ENCODE measurements around the gene PTPN2. TPM values are rescaled to one million over a fixed set of nuclear protein-coding genes. Genes with fewer than 3 reads are reported as not detected.

The PTPN2 gene
- polyA plus RNA-seq, 1 donor from 2014 or later, result 45.7 TPM

- no peak for TF ChIP-seq EP300 (conservative IDR thresholded peaks at IDR 0.05; ENCODE audit: poor library complexity, severe bottlenecking)
- H3K4me3 ChIP-seq (ENCODE audit: low read length), result no peak overlapping the region
- H3K27me3 ChIP-seq (ENCODE audit: insufficient read depth, low read depth, low read length), result no peaks in the 10 kb centered on the region
- no peak overlapping the region for H3K27ac ChIP-seq (ENCODE audit: low read length)
- no peak overlapping the region for H3K9ac ChIP-seq (ENCODE audit: low read length)
- no peaks in the 10 kb centered on the region for H3K36me3 ChIP-seq (ENCODE audit: insufficient read depth, low read length)
- no peaks in the 10 kb centered on the region for H3K79me2 ChIP-seq (replicated peaks; ENCODE audit: insufficient read depth, low read length)
- H3F3A ChIP-seq (ENCODE audit: insufficient read depth, low read length, poor library complexity, severe bottlenecking), result no peaks in the 10 kb centered on the region
- H3K9me2 ChIP-seq (ENCODE audit: insufficient read depth, low read length), result no peaks in the 10 kb centered on the region
- H2AFZ ChIP-seq (ENCODE audit: low read depth, low read length), result no peak overlapping the region
- H4K20me1 ChIP-seq (ENCODE audit: insufficient read depth), result no peaks in the 10 kb centered on the region
- H3K9me3 ChIP-seq (ENCODE audit: low read length), result no peaks in the 10 kb centered on the region
- no peak overlapping the region for H3K4me2 ChIP-seq (ENCODE audit: low read length)
Measured at GRCh38 chr18:12751503-12751884, 132.5 kb downstream of the PTPN2 start.

DNA sequence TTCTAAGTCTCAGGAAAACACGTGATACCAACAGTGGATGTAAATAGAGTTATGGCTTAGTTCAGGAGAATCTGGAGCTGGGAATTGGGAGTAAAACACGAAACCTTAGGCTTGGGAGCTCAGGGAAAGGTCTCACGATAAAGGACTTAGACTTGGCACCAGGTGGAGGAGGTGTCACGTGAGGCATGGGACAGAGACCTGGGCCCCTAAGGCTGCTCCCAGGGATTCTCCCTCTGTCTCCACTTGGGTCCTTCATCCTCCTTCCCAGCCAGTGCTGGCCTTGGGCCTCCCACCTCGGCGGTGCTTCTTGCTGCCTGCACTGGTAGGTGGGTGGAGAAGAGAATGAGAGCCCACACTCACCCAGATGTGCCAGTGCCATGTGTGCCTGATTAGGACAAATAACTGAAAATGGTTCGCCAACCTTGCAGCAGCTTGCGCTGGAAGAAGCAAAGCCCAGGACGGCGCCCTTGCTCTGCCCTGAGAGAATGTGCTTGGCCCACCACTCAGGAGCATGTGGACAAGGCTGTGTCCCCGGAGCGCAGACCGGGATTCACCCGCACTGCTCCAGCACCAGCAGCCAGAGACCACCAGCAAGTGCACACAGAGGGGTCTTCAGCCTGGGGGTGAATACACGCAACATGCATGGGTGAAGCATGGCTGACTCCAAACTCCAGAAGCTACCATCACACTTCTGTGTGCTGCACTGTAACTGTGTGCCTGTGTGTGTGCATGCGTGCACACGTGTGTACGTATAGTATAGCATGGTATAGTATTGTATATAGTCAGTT is 133.1 kb downstream of the PTPN2 start:
- Histone ChIP-seq H3K9ac (ENCODE audit: low read length) (no peak overlapping the region), H2AFZ (ENCODE audit: low read depth, low read length) (no peak overlapping the region), H3K9me3 (ENCODE audit: low read length) (no peaks in the 10 kb centered on the region), H3F3A (ENCODE audit: insufficient read depth, low read length, poor library complexity, severe bottlenecking) (no peaks in the 10 kb centered on the region), H3K36me3 (ENCODE audit: insufficient read depth, low read length) (no peaks in the 10 kb centered on the region), H4K20me1 (ENCODE audit: insufficient read depth) (no peaks in the 10 kb centered on the region), H3K4me3 (ENCODE audit: low read length) (no peak overlapping the region), H3K9me2 (ENCODE audit: insufficient read depth, low read length) (no peaks in the 10 kb centered on the region), H3K27ac (ENCODE audit: low read length) (no peak overlapping the region), H3K4me2 (ENCODE audit: low read length) (no peak overlapping the region), H3K27me3 (ENCODE audit: insufficient read depth, low read depth, low read length) (no peaks in the 10 kb centered on the region), H3K79me2 (replicated peaks; ENCODE audit: insufficient read depth, low read length) (no peaks in the 10 kb centered on the region)
- TF ChIP-seq CTCF (IDR thresholded peaks at IDR 0.05; ENCODE audit: poor library complexity, severe bottlenecking) (no peak), EZH2 (IDR thresholded peaks at IDR 0.05; ENCODE audit: borderline replicate concordance, insufficient read depth, low read length, poor library complexity, severe bottlenecking) (no peak), SMC3 (conservative IDR thresholded peaks at IDR 0.05; ENCODE audit: poor library complexity) (no peak), POLR2AphosphoS5 (IDR thresholded peaks at IDR 0.05) (no peak), EP300 (conservative IDR thresholded peaks at IDR 0.05; ENCODE audit: poor library complexity, severe bottlenecking) (no peak), RAD21 (conservative IDR thresholded peaks at IDR 0.05) (no peak), MXI1 (conservative IDR thresholded peaks at IDR 0.05; ENCODE audit: poor library complexity, severe bottlenecking) (no peak), TAF1 (IDR thresholded peaks at IDR 0.05; ENCODE audit: low read depth) (no peak)
- TF ChIP-seq, protein P1, sequence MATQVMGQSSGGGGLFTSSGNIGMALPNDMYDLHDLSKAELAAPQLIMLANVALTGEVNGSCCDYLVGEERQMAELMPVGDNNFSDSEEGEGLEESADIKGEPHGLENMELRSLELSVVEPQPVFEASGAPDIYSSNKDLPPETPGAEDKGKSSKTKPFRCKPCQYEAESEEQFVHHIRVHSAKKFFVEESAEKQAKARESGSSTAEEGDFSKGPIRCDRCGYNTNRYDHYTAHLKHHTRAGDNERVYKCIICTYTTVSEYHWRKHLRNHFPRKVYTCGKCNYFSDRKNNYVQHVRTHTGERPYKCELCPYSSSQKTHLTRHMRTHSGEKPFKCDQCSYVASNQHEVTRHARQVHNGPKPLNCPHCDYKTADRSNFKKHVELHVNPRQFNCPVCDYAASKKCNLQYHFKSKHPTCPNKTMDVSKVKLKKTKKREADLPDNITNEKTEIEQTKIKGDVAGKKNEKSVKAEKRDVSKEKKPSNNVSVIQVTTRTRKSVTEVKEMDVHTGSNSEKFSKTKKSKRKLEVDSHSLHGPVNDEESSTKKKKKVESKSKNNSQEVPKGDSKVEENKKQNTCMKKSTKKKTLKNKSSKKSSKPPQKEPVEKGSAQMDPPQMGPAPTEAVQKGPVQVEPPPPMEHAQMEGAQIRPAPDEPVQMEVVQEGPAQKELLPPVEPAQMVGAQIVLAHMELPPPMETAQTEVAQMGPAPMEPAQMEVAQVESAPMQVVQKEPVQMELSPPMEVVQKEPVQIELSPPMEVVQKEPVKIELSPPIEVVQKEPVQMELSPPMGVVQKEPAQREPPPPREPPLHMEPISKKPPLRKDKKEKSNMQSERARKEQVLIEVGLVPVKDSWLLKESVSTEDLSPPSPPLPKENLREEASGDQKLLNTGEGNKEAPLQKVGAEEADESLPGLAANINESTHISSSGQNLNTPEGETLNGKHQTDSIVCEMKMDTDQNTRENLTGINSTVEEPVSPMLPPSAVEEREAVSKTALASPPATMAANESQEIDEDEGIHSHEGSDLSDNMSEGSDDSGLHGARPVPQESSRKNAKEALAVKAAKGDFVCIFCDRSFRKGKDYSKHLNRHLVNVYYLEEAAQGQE (IDR thresholded peaks at IDR 0.05; ENCODE audit: borderline replicate concordance), result no peak

Data from neural cell (in vitro differentiated cells).